ENCODE measurements around the gene NEB.

The NEB gene

GRCh38 chr2:151472966-151473365, 261.3 kb downstream of the NEB start:
- Histone ChIP-seq H3K4me2 (ENCODE audit: low read depth, low read length) (no peak overlapping the region), H2AFZ (ENCODE audit: low read length) (no peak overlapping the region), H3F3A (ENCODE audit: insufficient read depth, low read length) (no peaks in the 10 kb centered on the region), H3K4me1 (ENCODE audit: low read length) (no peaks in the 10 kb centered on the region), H3K9me3 (replicated peaks; ENCODE audit: insufficient read depth, low read length) (no peaks in the 10 kb centered on the region), H3K79me2 (ENCODE audit: low read length) (peaks cover 5% of the 10 kb centered on the region; the same call in 1 of the 2 replicates), H4K20me1 (ENCODE audit: insufficient read depth, low read length) (no peaks in the 10 kb centered on the region), H3K9me2 (replicated peaks; ENCODE audit: insufficient read depth, low read length) (no peaks in the 10 kb centered on the region), H3K27me3 (replicated peaks; ENCODE audit: insufficient read depth, low read length) (no peaks in the 10 kb centered on the region), H3K4me3 (ENCODE audit: low read length) (no peak overlapping the region), H3K9ac (ENCODE audit: low read length) (no peak overlapping the region), H3K27ac (ENCODE audit: low read length) (no peak overlapping the region), H3K36me3 (replicated peaks; ENCODE audit: insufficient read depth, low read length) (peaks cover 41% of the 10 kb centered on the region; the same call in 1 of the 2 replicates)
- TF ChIP-seq EZH2 (optimal IDR thresholded peaks at IDR 0.05; ENCODE audit: low read depth, low read length) (no peak), CTCF (IDR thresholded peaks at IDR 0.05; ENCODE audit: low read length) (no peak), EZH2phosphoT487 (IDR thresholded peaks at IDR 0.05; ENCODE audit: low read length) (no peak)
- DNase-seq, result no peak

DNA sequence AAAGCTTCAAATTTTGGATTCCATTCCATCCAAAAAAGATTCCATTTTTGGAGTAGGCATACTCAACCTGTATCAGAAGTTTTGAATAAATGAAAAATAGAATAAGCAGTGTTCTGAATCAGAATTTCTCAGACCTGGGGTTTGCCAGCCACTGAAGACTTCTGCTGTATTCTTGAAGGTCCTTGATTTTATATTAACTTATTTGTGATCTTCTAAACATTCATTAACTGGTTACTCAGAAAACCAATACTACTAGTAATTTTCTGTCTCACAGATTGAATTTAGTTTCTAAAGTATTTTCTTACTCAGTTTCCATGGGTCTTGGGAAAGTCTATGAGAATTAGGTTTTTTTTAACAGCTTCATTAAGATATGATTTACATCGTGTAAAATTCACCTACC, 263.7 kb downstream of the NEB start:
- Histone ChIP-seq H3K4me3 (ENCODE audit: low read length) (no peak overlapping the region), H3K27me3 (replicated peaks; ENCODE audit: insufficient read depth, low read length) (no peaks in the 10 kb centered on the region), H3K9me3 (replicated peaks; ENCODE audit: insufficient read depth, low read length) (no peaks in the 10 kb centered on the region), H3K27ac (ENCODE audit: low read length) (no peak overlapping the region), H3K4me2 (ENCODE audit: low read depth, low read length) (no peak overlapping the region), H3K79me2 (ENCODE audit: low read length) (peaks cover 5% of the 10 kb centered on the region; the same call in 1 of the 2 replicates), H3F3A (ENCODE audit: insufficient read depth, low read length) (no peaks in the 10 kb centered on the region), H4K20me1 (ENCODE audit: insufficient read depth, low read length) (no peaks in the 10 kb centered on the region), H3K4me1 (ENCODE audit: low read length) (no peaks in the 10 kb centered on the region), H3K9me2 (replicated peaks; ENCODE audit: insufficient read depth, low read length) (no peaks in the 10 kb centered on the region), H3K9ac (ENCODE audit: low read length) (no peak overlapping the region), H3K36me3 (replicated peaks; ENCODE audit: insufficient read depth, low read length) (peaks cover 44% of the 10 kb centered on the region; the same call in 1 of the 2 replicates), H2AFZ (ENCODE audit: low read length) (no peak overlapping the region)
- TF ChIP-seq EZH2phosphoT487 (IDR thresholded peaks at IDR 0.05; ENCODE audit: low read length) (no peak), CTCF (IDR thresholded peaks at IDR 0.05; ENCODE audit: low read length) (no peak), EZH2 (optimal IDR thresholded peaks at IDR 0.05; ENCODE audit: low read depth, low read length) (no peak)
- DNase-seq, result no peak

GRCh38 chr2:151465771-151466170, 268.5 kb downstream of the NEB start:
- Histone ChIP-seq H3K4me2 (ENCODE audit: low read depth, low read length) (no peak overlapping the region), H3K4me3 (ENCODE audit: low read length) (no peak overlapping the region), H3K9me2 (replicated peaks; ENCODE audit: insufficient read depth, low read length) (no peaks in the 10 kb centered on the region), H3K79me2 (ENCODE audit: low read length) (peaks cover 2% of the 10 kb centered on the region; the same call in 1 of the 2 replicates), H3F3A (ENCODE audit: insufficient read depth, low read length) (no peaks in the 10 kb centered on the region), H3K36me3 (replicated peaks; ENCODE audit: insufficient read depth, low read length) (peaks cover 38% of the 10 kb centered on the region), H3K9ac (ENCODE audit: low read length) (no peak overlapping the region), H4K20me1 (ENCODE audit: insufficient read depth, low read length) (no peaks in the 10 kb centered on the region), H3K27ac (ENCODE audit: low read length) (no peak overlapping the region), H3K4me1 (ENCODE audit: low read length) (no peaks in the 10 kb centered on the region), H3K9me3 (replicated peaks; ENCODE audit: insufficient read depth, low read length) (no peaks in the 10 kb centered on the region), H3K27me3 (replicated peaks; ENCODE audit: insufficient read depth, low read length) (no peaks in the 10 kb centered on the region), H2AFZ (ENCODE audit: low read length) (no peak overlapping the region)
- no peak for TF ChIP-seq EZH2 (optimal IDR thresholded peaks at IDR 0.05; ENCODE audit: low read depth, low read length)
- no peak for TF ChIP-seq EZH2phosphoT487 (IDR thresholded peaks at IDR 0.05; ENCODE audit: low read length)
- TF ChIP-seq CTCF (IDR thresholded peaks at IDR 0.05; ENCODE audit: low read length), result no peak
- DNase-seq, result no peak

Measured in MM.1S (cell line).